ENCODE data around the gene ZNF599. TPM values are rescaled to one million over a fixed set of nuclear protein-coding genes. Genes with fewer than 3 reads are reported as not detected.
A peak's percentile ranks its signal among the peaks of the same experiment; 100 is the strongest.

Gene ZNF599
- total and polyA plus RNA-seq, 2 experiments from 2014 or later: 3.6 to 6.0 TPM

- no peak overlapping the region; the same call in 2 of the 3 replicates for H3K4me3 Mint-ChIP-seq
- peak; percentile 93 for DNase-seq (ENCODE audit: low spot score)
- ATAC-seq: peak; percentile 87
- H3K9me3 Mint-ChIP-seq: peaks cover 84% of the 10 kb centered on the region
- no peaks in the 10 kb centered on the region for H3K9me2 ChIP-seq (ENCODE audit: insufficient read depth)
- H3K4me2 ChIP-seq: peak overlapping the region; percentile 56; the same call in 1 of the 2 replicates
- no peak overlapping the region for H3K27ac Mint-ChIP-seq
- no peaks in the 10 kb centered on the region for H3K4me1 ChIP-seq (ENCODE audit: insufficient read depth)
- no peaks in the 10 kb centered on the region for H3K79me2 ChIP-seq (replicated peaks; ENCODE audit: insufficient read depth)
- TF ChIP-seq NANOG (IDR thresholded peaks at IDR 0.05; ENCODE audit: borderline replicate concordance) (no peak), ZNF331 (CRISPR knock-in tag; IDR thresholded peaks at IDR 0.05; ENCODE audit: low read depth) (no peak), STAT1 (IDR thresholded peaks at IDR 0.05; ENCODE audit: unreplicated experiment) (no peak), CTCF (conservative IDR thresholded peaks at IDR 0.05; ENCODE audit: low read depth in 2 of 2) (peak; percentile 82 to 87), ZNF114 (CRISPR knock-in tag; IDR thresholded peaks at IDR 0.05) (no peak)
- no peaks in the 10 kb centered on the region for H4K20me1 ChIP-seq (replicated peaks; ENCODE audit: insufficient read depth)
- no peak overlapping the region for H2AFZ ChIP-seq
- peaks cover 4% of the 10 kb centered on the region; the same call in 2 of the 3 replicates for H3K4me1 Mint-ChIP-seq
- H3K36me3 ChIP-seq (ENCODE audit: insufficient read depth): peaks cover 7% of the 10 kb centered on the region; the same call in 1 of the 2 replicates
- H3F3A ChIP-seq (replicated peaks; ENCODE audit: low read depth): no peaks in the 10 kb centered on the region
- no peaks in the 10 kb centered on the region for H3K27me3 ChIP-seq (ENCODE audit: insufficient read depth)
- peaks cover 21% of the 10 kb centered on the region for H3K36me3 Mint-ChIP-seq (ENCODE audit: low read depth)
- H3K27me3 Mint-ChIP-seq (ENCODE audit: insufficient read depth, low read depth, poor library complexity): peaks cover 10% of the 10 kb centered on the region
- 0 out of 2 replicates have a peak overlapping the region, but pooled peaks have one; percentile 21 for H3K4me3 ChIP-seq
- no peak overlapping the region for H3K27ac ChIP-seq (ENCODE audit: low read depth)
Observed at GRCh38 chr19:34712395-34713261, 60.4 kb downstream of the ZNF599 start.

GRCh38 chr19:34711890-34712289, 61.1 kb downstream of the ZNF599 start:
- H3F3A ChIP-seq (replicated peaks; ENCODE audit: low read depth): no peaks in the 10 kb centered on the region
- H2AFZ ChIP-seq: no peak overlapping the region
- peaks cover 21% of the 10 kb centered on the region for H3K36me3 Mint-ChIP-seq (ENCODE audit: low read depth)
- H3K4me3 ChIP-seq: 0 out of 2 replicates have a peak overlapping the region, but pooled peaks have one; percentile 21
- H3K79me2 ChIP-seq (replicated peaks; ENCODE audit: insufficient read depth): no peaks in the 10 kb centered on the region
- H3K4me1 ChIP-seq (ENCODE audit: insufficient read depth): no peaks in the 10 kb centered on the region
- peak overlapping the region; percentile 56 for H3K4me2 ChIP-seq
- no peak overlapping the region for H3K4me3 Mint-ChIP-seq
- H3K9me2 ChIP-seq (ENCODE audit: insufficient read depth): no peaks in the 10 kb centered on the region
- peaks cover 4% of the 10 kb centered on the region; the same call in 2 of the 3 replicates for H3K4me1 Mint-ChIP-seq
- peak; percentile 93 for ATAC-seq
- peak; percentile 78 for DNase-seq (ENCODE audit: low spot score)
- peaks cover 85% of the 10 kb centered on the region for H3K9me3 Mint-ChIP-seq
- no peak overlapping the region for H3K27ac ChIP-seq (ENCODE audit: low read depth)
- no peaks in the 10 kb centered on the region for H3K27me3 ChIP-seq (ENCODE audit: insufficient read depth)
- H3K36me3 ChIP-seq (ENCODE audit: insufficient read depth): peaks cover 7% of the 10 kb centered on the region; the same call in 1 of the 2 replicates
- H3K27ac Mint-ChIP-seq: no peak overlapping the region
- peaks cover 10% of the 10 kb centered on the region for H3K27me3 Mint-ChIP-seq (ENCODE audit: insufficient read depth, low read depth, poor library complexity)
- TF ChIP-seq ZNF114 (CRISPR knock-in tag; IDR thresholded peaks at IDR 0.05) (no peak), ZNF331 (CRISPR knock-in tag; IDR thresholded peaks at IDR 0.05; ENCODE audit: low read depth) (no peak), CTCF (conservative IDR thresholded peaks at IDR 0.05; ENCODE audit: low read depth in 2 of 2) (no peak), ETS1 (IDR thresholded peaks at IDR 0.05) (no peak), ZNF462 (CRISPR knock-in tag; IDR thresholded peaks at IDR 0.05) (no peak)
- no peaks in the 10 kb centered on the region for H4K20me1 ChIP-seq (replicated peaks; ENCODE audit: insufficient read depth)

All from GM23338 (cell line).